Neutrophil (primary cell): ENCODE data around the gene PTRHD1.
"Not testable (repeated sequence)": the region's sequence is repeated elsewhere in the genome, so short reads cannot be mapped to it uniquely, and the experiment has no call there.

Experiments used
- H3K27ac ChIP-seq: fragments of 200-600 bp; sonication (generic); 2 replicates; pipeline ENCODE4 v1.5.1; 2016; ENCODE audit warnings: mild to moderate bottlenecking, moderate library complexity
- H3K27me3 ChIP-seq: fragments of 200-600 bp; sonication (generic); 2 replicates; pipeline ENCODE4 v1.6.0; 2016; ENCODE audit warnings: mild to moderate bottlenecking
- H3K36me3 ChIP-seq: fragments of 200-600 bp; sonication (generic); 2 replicates; pipeline ENCODE4 v1.5.1; 2017
- H3K4me1 ChIP-seq, 2 experiments: fragments of 200-600 bp in 1 of 2; sonication (generic) in 1 of 2; 1 replicate in 1 of 2; 2 replicates in 1 of 2; pipeline versions ENCODE4 v1.5.1 to v1.6.1; 2013 to 2016; ENCODE audit warnings: low read depth in 1 of 2, low read length in 1 of 2, mild to moderate bottlenecking in 1 of 2, moderate library complexity in 1 of 2; ENCODE audit not compliant: control insufficient read depth in 1 of 2, insufficient read depth in 1 of 2
- H3K4me3 ChIP-seq, 2 experiments: fragments of 200-600 bp in 1 of 2; sonication (generic) in 1 of 2; 1 replicate in 1 of 2; 2 replicates in 1 of 2; pipeline ENCODE4 v1.5.1; 2013 to 2016; ENCODE audit warnings: low read depth in 1 of 2, low read length in 1 of 2, mild to moderate bottlenecking in 1 of 2, moderate library complexity in 1 of 2
- H3K9me3 ChIP-seq: fragments of 200-600 bp; sonication (generic); 2 replicates; pipeline ENCODE4 v1.5.1; 2016
- TF ChIP-seq, protein P1 (sequence below): fragments of 200-600 bp; sonication (generic); IDR thresholded peaks from 2 replicates; pipeline ENCODE4 v1.5.1; 2016; ENCODE audit warnings: antibody characterized with exemption

The PTRHD1 gene

DNA sequence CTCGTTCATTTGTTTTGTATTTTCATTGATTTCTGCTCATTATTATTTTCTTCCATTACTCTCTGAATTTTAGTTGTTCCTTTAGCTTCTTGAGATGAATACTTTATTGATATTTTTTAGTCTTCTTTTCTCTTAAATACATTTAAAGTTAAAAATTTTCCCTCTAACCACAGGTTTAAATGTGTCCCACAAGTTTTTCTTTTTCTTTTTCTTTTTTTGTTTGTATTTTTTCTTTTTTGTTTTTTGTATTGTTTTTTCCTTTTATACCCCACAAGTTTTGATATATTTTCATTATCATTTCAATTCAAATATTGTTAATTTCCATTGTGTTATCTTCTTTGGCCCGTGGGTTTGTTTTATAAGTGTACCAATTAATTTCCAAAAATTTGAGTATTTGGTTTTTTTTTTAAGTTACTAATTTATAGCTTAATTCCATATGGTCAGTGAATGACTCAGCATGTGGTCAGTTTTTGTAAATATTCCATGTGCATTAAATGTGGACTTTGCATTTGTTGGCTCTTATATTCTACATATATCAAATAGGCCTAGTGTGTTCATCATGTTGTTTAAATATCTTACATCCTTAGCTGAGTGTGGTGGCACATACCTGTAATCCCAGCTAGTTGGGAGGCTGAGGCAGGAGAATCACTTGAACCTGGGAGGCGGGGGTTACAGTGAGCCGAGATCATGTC is 16.3 kb upstream of the PTRHD1 start:
- TF ChIP-seq, protein P1, sequence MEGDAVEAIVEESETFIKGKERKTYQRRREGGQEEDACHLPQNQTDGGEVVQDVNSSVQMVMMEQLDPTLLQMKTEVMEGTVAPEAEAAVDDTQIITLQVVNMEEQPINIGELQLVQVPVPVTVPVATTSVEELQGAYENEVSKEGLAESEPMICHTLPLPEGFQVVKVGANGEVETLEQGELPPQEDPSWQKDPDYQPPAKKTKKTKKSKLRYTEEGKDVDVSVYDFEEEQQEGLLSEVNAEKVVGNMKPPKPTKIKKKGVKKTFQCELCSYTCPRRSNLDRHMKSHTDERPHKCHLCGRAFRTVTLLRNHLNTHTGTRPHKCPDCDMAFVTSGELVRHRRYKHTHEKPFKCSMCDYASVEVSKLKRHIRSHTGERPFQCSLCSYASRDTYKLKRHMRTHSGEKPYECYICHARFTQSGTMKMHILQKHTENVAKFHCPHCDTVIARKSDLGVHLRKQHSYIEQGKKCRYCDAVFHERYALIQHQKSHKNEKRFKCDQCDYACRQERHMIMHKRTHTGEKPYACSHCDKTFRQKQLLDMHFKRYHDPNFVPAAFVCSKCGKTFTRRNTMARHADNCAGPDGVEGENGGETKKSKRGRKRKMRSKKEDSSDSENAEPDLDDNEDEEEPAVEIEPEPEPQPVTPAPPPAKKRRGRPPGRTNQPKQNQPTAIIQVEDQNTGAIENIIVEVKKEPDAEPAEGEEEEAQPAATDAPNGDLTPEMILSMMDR, result no peak
- Histone ChIP-seq H3K27ac (no peak overlapping the region), H3K9me3 (no peaks in the 10 kb centered on the region), H3K27me3 (no peaks in the 10 kb centered on the region), H3K4me3 (no peak overlapping the region), H3K36me3 (peaks cover 6% of the 10 kb centered on the region), H3K4me1 (no peaks in the 10 kb centered on the region)

- TF ChIP-seq, protein P1, result no peak
- H3K27ac ChIP-seq, result no peak overlapping the region
- no peaks in the 10 kb centered on the region for H3K9me3 ChIP-seq
- no peaks in the 10 kb centered on the region for H3K27me3 ChIP-seq
- H3K4me1 ChIP-seq, result no peaks in the 10 kb centered on the region
- H3K4me3 ChIP-seq, result no peak overlapping the region
- peaks cover 5% of the 10 kb centered on the region for H3K36me3 ChIP-seq
Measured at GRCh38 chr2:24806661-24807036, 13.5 kb upstream of the PTRHD1 start.

DNA sequence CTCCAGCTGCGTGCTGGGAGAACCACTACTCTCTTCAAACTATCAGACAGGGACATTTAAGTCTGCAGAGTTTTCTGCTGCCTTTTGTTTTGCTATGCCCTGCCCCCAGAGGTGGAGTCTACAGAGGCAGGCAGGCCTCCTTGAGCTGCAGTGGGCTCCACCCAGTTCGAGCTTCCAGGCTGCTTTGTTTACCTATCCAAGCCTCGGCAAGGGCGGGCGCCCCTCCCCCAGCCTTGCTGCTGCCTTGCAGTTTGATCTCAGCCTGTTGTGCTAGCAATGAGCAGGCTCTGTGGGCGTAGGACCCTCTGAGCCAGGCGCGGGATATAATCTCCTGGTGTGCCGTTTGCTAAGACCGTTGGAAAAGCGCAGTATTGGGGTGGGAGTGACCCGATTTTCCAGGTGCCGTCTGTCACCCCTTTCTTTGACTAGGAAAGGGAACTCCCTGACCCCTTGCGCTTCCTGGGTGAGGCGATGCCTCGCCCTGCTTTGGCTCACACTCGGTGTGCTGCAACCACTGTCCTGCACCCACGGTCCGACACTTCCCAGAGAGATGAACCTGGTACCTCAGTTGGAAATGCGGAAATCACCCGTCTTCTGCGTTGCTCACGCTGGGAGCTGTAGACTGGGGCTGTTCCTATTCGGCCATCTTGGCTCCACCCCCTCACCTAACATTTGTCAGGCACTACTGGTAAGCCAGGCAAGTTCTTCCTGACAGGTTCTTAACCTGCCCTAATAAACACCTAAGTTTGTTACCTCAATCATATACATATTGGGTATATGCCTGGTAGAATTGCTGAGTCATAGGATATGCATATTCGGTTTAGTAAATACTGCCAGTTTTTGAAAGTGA is 12.8 kb upstream of the PTRHD1 start:
- H3K36me3 ChIP-seq, H3K27ac ChIP-seq, H3K4me1 ChIP-seq, H3K27me3 ChIP-seq, H3K4me3 ChIP-seq, H3K9me3 ChIP-seq: not testable (repeated sequence)

DNA sequence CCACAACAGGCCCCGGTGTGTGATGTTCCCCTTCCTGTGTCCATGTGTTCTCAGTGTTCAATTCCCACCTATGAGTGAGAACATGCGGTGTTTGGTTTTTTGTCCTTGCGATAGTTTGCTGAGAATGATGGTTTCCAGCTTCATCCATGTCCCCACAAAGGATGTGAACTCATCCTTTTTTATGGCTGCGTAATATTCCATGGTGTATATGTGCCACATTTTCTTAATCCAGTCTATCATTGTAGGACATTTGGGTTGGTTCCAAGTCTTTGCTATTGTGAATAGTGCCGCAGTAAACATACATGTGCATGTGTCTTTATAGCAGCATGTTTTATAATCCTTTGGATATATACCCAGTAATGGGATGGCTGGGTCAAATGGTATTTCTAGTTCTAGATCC is 7.3 kb upstream of the PTRHD1 start:
- not testable (repeated sequence) for H3K4me3 ChIP-seq, H3K9me3 ChIP-seq, H3K27me3 ChIP-seq, H3K27ac ChIP-seq, H3K36me3 ChIP-seq, H3K4me1 ChIP-seq

DNA sequence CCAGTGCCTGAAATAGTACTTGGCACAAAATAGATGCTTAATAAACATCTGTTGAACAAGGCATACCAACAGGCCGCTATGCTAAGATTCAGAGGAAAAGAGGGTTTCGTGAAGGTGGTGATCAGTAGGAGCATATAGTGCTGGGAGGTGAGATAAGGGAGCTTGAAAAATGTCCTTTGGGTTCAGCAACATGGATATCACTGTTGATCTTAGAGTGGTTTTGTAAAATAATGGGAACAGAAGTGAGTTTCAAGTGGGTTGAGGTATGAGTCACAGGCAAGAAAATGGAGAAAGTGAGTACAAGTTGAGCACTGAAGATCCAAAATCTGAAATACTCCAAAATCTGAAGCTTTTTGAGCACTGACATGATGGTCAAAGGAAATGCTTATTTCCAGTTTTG is 4.5 kb upstream of the PTRHD1 start:
- peaks cover 7% of the 10 kb centered on the region for H3K36me3 ChIP-seq
- TF ChIP-seq, protein P1, result no peak

DNA sequence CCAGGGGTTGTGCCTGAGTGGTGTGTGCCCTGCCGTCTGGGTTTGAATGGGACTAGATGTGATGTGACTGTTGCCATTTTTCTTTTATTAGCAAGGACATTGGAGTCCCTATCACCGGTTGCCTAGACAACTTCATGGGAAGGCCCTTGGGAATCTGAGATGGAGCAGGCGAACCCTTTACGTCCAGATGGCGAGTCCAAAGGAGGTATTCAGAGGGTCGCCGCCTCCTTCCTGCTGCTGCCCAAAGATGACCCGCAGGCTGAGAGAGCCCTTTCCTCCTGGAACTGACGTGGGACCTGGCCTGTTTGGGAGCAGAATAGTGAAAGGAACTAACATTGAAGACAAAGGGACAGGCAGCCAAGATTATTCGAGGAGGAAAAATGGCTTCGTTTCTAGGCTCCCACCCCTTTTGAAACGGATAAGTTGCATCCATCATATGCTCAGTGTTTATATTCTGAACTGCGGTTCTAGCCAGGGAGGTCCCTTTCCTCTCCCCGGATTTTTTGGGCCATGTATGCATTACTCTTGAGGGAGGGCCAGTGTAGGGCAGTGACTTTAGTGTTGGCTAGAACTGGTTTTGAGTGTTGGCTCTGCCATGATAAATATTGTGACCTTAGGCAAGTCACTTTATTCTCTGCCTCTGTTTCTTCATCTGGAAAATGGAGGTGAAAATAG is 707 bp upstream of the PTRHD1 start:
- Histone ChIP-seq H3K9me3 (no peaks in the 10 kb centered on the region), H3K4me3 (peak overlapping the region; percentile 96 to 99), H3K27me3 (no peaks in the 10 kb centered on the region), H3K27ac (peak overlapping the region; percentile 91), H3K36me3 (no peaks in the 10 kb centered on the region), H3K4me1 (peaks cover 20 to 21% of the 10 kb centered on the region in 2 experiments)
- TF ChIP-seq, protein P1, result no peak

More for the DNA sequence above, 4.5 kb upstream of the PTRHD1 start:
- Histone ChIP-seq H3K27ac (no peak overlapping the region), H3K9me3 (no peaks in the 10 kb centered on the region), H3K27me3 (no peaks in the 10 kb centered on the region), H3K4me3 (no peak overlapping the region), H3K4me1 (peaks cover 14% of the 10 kb centered on the region in 2 experiments)
